Urothelium cell line (cell line): ENCODE data around the gene RPRD1B.
"Not testable (repeated sequence)": the region's sequence is repeated elsewhere in the genome, so short reads cannot be mapped to it uniquely, and the experiment has no call there.

Experiments used
- DNase-seq: peaks from one replicate; pipeline ENCODE4 v3.0.0; 2011; ENCODE audit warnings: low spot score, mixed read lengths
- FAIRE-seq: peaks from 2 replicates; lab custom pipeline; 2011; peaks lifted over from hg19 to GRCh38; lab: Jason Lieb, UNC

The RPRD1B gene

GRCh38 chr20:38001173-38001875 is 32.2 kb upstream of the RPRD1B start:
- no peak for DNase-seq
- no peak for FAIRE-seq

- DNase-seq (no peak), FAIRE-seq (no peak)
Observed at GRCh38 chr20:38001981-38002380, 31.6 kb upstream of the RPRD1B start.

GRCh38 chr20:38002422-38002821 is 31.1 kb upstream of the RPRD1B start:
- FAIRE-seq (no peak), DNase-seq (no peak)

- DNase-seq (no peak), FAIRE-seq (no peak)
Observed at GRCh38 chr20:38004416-38004815, 29.1 kb upstream of the RPRD1B start.

GRCh38 chr20:38005903-38006302 is 27.6 kb upstream of the RPRD1B start:
- FAIRE-seq (no peak), DNase-seq (no peak)

GRCh38 chr20:38007526-38007925 is 26.0 kb upstream of the RPRD1B start:
- FAIRE-seq (no peak), DNase-seq (no peak)

GRCh38 chr20:38008233-38008944 is 25.2 kb upstream of the RPRD1B start:
- DNase-seq, result no peak
- no peak for FAIRE-seq

GRCh38 chr20:38009416-38009815 is 24.1 kb upstream of the RPRD1B start:
- not testable (repeated sequence) for DNase-seq, FAIRE-seq

GRCh38 chr20:38011696-38012095 is 21.9 kb upstream of the RPRD1B start:
- DNase-seq (no peak), FAIRE-seq (no peak)

- no peak for FAIRE-seq
- no peak for DNase-seq
Observed at GRCh38 chr20:38012332-38012731, 21.2 kb upstream of the RPRD1B start.

- DNase-seq (no peak), FAIRE-seq (no peak)
Observed at GRCh38 chr20:38013887-38014286, 19.7 kb upstream of the RPRD1B start.

GRCh38 chr20:38017959-38018358 is 15.6 kb upstream of the RPRD1B start:
- FAIRE-seq (no peak), DNase-seq (no peak)

GRCh38 chr20:38018385-38018784 is 15.2 kb upstream of the RPRD1B start:
- FAIRE-seq (no peak), DNase-seq (no peak)

GRCh38 chr20:38021087-38021772 is 12.3 kb upstream of the RPRD1B start:
- FAIRE-seq, result no peak

GRCh38 chr20:38023181-38024001 is 10.2 kb upstream of the RPRD1B start:
- FAIRE-seq (no peak), DNase-seq (no peak)

More at GRCh38 chr20:38021087-38021772, 12.3 kb upstream of the RPRD1B start:
- no peak for DNase-seq

- DNase-seq (no peak), FAIRE-seq (no peak)
Observed at GRCh38 chr20:38024496-38024895, 9.1 kb upstream of the RPRD1B start.

GRCh38 chr20:38029453-38029852 is 4.1 kb upstream of the RPRD1B start:
- no peak for FAIRE-seq
- DNase-seq, result no peak

GRCh38 chr20:38031957-38032356 is 1.6 kb upstream of the RPRD1B start:
- FAIRE-seq (no peak), DNase-seq (no peak)

GRCh38 chr20:38032585-38033329 is 789 bp upstream of the RPRD1B start:
- no peak for FAIRE-seq
- DNase-seq, result no peak

GRCh38 chr20:38034108-38034649 is 633 bp downstream of the RPRD1B start:
- DNase-seq (no peak), FAIRE-seq (no peak)
